Vagina (tissue), 2 donors: ENCODE data around the gene PDRG1.

Source experiments
- POLR2A ChIP-seq, 2 donors: fragments of 450-650 bp; IDR thresholded peaks; one replicate each; pipeline ENCODE4 v1.6.1; 2017; ENCODE audit warnings: antibody characterized with exemption in 2 of 2, mild to moderate bottlenecking in 2 of 2, moderate library complexity in 2 of 2
- TF ChIP-seq, protein P1 (sequence below), 3 experiments: fragments of 450-650 bp in 2 of 3; fragments of 200-600 bp in 1 of 3; sonication (generic) in 1 of 3; IDR thresholded peaks; one replicate each; pipeline ENCODE4 v1.5.1; 2017 to 2019; ENCODE audit warnings: antibody characterized with exemption in 3 of 3, mild to moderate bottlenecking in 2 of 3, moderate library complexity in 2 of 3

DNA sequence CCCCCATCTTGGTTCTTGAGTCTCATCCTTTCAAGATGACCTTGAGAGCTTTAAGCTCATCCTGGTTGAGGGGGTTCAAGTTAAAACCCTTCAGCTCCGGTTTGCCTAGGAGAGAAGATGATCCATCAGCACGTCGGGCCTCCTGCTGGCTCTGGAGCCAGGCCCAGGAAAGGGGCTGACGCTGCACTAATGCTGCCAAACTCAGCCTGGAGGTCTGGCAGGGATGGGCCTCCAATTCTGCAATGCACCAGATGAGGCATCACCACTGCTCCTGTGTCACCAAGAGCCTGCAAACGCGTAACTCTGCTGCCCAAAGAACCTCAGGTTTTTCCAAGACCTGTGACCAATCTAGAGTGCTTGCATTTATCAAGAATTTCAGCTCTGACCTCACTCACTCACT, 6.1 kb downstream of the PDRG1 start:
- TF ChIP-seq POLR2A (IDR thresholded peaks at IDR 0.05): no peak
- TF ChIP-seq, protein P1, sequence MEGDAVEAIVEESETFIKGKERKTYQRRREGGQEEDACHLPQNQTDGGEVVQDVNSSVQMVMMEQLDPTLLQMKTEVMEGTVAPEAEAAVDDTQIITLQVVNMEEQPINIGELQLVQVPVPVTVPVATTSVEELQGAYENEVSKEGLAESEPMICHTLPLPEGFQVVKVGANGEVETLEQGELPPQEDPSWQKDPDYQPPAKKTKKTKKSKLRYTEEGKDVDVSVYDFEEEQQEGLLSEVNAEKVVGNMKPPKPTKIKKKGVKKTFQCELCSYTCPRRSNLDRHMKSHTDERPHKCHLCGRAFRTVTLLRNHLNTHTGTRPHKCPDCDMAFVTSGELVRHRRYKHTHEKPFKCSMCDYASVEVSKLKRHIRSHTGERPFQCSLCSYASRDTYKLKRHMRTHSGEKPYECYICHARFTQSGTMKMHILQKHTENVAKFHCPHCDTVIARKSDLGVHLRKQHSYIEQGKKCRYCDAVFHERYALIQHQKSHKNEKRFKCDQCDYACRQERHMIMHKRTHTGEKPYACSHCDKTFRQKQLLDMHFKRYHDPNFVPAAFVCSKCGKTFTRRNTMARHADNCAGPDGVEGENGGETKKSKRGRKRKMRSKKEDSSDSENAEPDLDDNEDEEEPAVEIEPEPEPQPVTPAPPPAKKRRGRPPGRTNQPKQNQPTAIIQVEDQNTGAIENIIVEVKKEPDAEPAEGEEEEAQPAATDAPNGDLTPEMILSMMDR (IDR thresholded peaks at IDR 0.05): no peak
